ENCODE data around the gene ETV3. TPM values are rescaled to one million over a fixed set of nuclear protein-coding genes. Genes with fewer than 3 reads are reported as not detected.

ETV3 gene
- total and polyA plus RNA-seq, 2 of the 8 experiments (the other 6 are each of a cell fraction or from before 2014, with no cell fraction given): 6.0 to 23.8 TPM

GRCh38 chr1:157132616-157133167 is 5.5 kb downstream of the ETV3 start:
- Histone ChIP-seq H4K5ac (ENCODE audit: insufficient read length, low read depth, low read length) (no peak overlapping the region), H3K9ac (replicated peaks in 1 of 4; ENCODE audit: extremely low read depth in 1 of 4, low read depth in 3 of 4, low read length in 3 of 4) (no peak overlapping the region), H4K91ac (replicated peaks; ENCODE audit: insufficient read length, low read length) (no peak overlapping the region), H3K4me2 (ENCODE audit: insufficient read depth in 1 of 2, low read depth in 2 of 2, low read length in 2 of 2) (no peak overlapping the region), H2AK5ac (ENCODE audit: low read depth, low read length) (no peak overlapping the region), H3K4ac (replicated peaks; ENCODE audit: insufficient read length, low read depth, low read length) (no peak overlapping the region), H2BK20ac (ENCODE audit: low read length) (no peak overlapping the region), H3K18ac (ENCODE audit: extremely low read depth, low read length) (no peak overlapping the region), H3K79me1 (ENCODE audit: low read depth, low read length) (peaks cover 8% of the 10 kb centered on the region), H3K79me2 (ENCODE audit: control insufficient read depth in 1 of 2, insufficient read depth in 2 of 2, low read length in 2 of 2) (peaks cover 7 to 27% of the 10 kb centered on the region in 2 experiments; a peak in 3 of 4 replicates), H3K4me1 (replicated peaks in 1 of 4; ENCODE audit: control insufficient read depth in 3 of 4, insufficient read depth in 4 of 4, low read length in 3 of 4) (peaks cover 0 to 4% (median 0%) of the 10 kb centered on the region in 4 experiments; a peak in 1 of 7 replicates), H2BK120ac (replicated peaks; ENCODE audit: low read depth, low read length) (no peak overlapping the region), H3K23ac (ENCODE audit: insufficient read length) (no peak overlapping the region), H4K20me1 (replicated peaks in 1 of 2; ENCODE audit: control insufficient read depth in 1 of 2, insufficient read depth in 2 of 2, low read length in 2 of 2) (peaks cover 8 to 9% of the 10 kb centered on the region in 2 experiments), H4K8ac (ENCODE audit: extremely low read depth, insufficient read depth, low read length) (no peak overlapping the region), H3K36me3 (ENCODE audit: control insufficient read depth in 2 of 4, insufficient read depth in 4 of 4, low read length in 3 of 4) (peaks cover 12 to 65% (median 44%) of the 10 kb centered on the region in 4 experiments; a peak in 7 of 8 replicates), H3K14ac (ENCODE audit: insufficient read length) (no peak overlapping the region), H2BK5ac (ENCODE audit: low read depth, low read length) (no peak overlapping the region), H2AFZ (ENCODE audit: low read length) (no peak overlapping the region), H3K56ac (replicated peaks; ENCODE audit: insufficient read length, low read depth, low read length) (no peak overlapping the region), H3K23me2 (ENCODE audit: low read depth, low read length) (peaks cover 5% of the 10 kb centered on the region; the same call in 1 of the 2 replicates), H3K27ac (ENCODE audit: low read depth, low read length) (no peak overlapping the region), H2BK15ac (ENCODE audit: low read length) (no peak overlapping the region), H2BK12ac (ENCODE audit: low read depth, low read length) (no peak overlapping the region), H3K4me3 (ENCODE audit: extremely low read depth in 1 of 4, insufficient read depth in 2 of 4, low read depth in 3 of 4, low read length in 4 of 4) (no peak overlapping the region), H3K9me3 (ENCODE audit: insufficient read depth in 2 of 2, low read depth in 1 of 2, low read length in 1 of 2) (no peaks in the 10 kb centered on the region), H3K27me3 (replicated peaks in 1 of 4; ENCODE audit: control insufficient read depth in 3 of 4, extremely low read depth in 1 of 4, insufficient read depth in 3 of 4, low read length in 3 of 4) (no peaks in the 10 kb centered on the region)
- ChIA-PET CTCF (ENCODE audit: partially characterized antibody) (interaction anchor here (0.8 to 16.2 kb wide), 3 partner anchors 11 to 23 kb away, joined by 3 to 187 read pairs (median 4); no protein-coding TSS in a partner anchor), POLR2A (ENCODE audit: partially characterized antibody) (interaction anchor here (1.0 kb wide), 2 partner anchors 15 to 18 kb away, joined by 3 read pairs; no protein-coding TSS in a partner anchor)
- 81% methylated on average over 2 of the region's 2 CpGs; no CpG with 5 or more reads in 1 of the 2 experiments for WGBS, 2 experiments (ENCODE audit: extremely low coverage in 1 of 2, insufficient coverage in 1 of 2, insufficient read length in 1 of 2, insufficient replicate concordance in 2 of 2, low coverage in 1 of 2, low lambda C conversion rate in 2 of 2, missing lambda C conversion rate in 1 of 2)
- FAIRE-seq (no peak), DNase-seq (ENCODE audit: low read depth in 1 of 2, low spot score in 2 of 2) (no peak)
- TF ChIP-seq YY1 (IDR thresholded peaks at IDR 0.05; ENCODE audit: low read depth, low read length) (no peak), MAFK (IDR thresholded peaks at IDR 0.05; ENCODE audit: low read depth, low read length) (peak; percentile 24; the same call in 1 of the 2 replicates), NANOG (IDR thresholded peaks at IDR 0.05; ENCODE audit: insufficient read depth, low read depth, low read length, poor library complexity, severe bottlenecking) (no peak), SIN3A (conservative IDR thresholded peaks at IDR 0.05 in 1 of 2, IDR thresholded peaks at IDR 0.05 in 1 of 2; ENCODE audit: low read depth in 1 of 2, low read length in 2 of 2) (no peak), ASH2L (IDR thresholded peaks at IDR 0.05; ENCODE audit: low read length) (no peak)

Data from H1 (cell line).